GM21825 (cell line): ENCODE measurements around the gene SLIRP.
"Not testable (repeated sequence)": the region's sequence is repeated elsewhere in the genome, so short reads cannot be mapped to it uniquely, and the experiment has no call there.

Experiments
- ATAC-seq: cut with Tn5 transposase; IDR thresholded peaks from one replicate; pipeline ENCODE4 v1.9.1; 2021; ENCODE audit warnings: mild to moderate bottlenecking, moderate library complexity; ENCODE audit not compliant: unreplicated experiment

The SLIRP gene

DNA sequence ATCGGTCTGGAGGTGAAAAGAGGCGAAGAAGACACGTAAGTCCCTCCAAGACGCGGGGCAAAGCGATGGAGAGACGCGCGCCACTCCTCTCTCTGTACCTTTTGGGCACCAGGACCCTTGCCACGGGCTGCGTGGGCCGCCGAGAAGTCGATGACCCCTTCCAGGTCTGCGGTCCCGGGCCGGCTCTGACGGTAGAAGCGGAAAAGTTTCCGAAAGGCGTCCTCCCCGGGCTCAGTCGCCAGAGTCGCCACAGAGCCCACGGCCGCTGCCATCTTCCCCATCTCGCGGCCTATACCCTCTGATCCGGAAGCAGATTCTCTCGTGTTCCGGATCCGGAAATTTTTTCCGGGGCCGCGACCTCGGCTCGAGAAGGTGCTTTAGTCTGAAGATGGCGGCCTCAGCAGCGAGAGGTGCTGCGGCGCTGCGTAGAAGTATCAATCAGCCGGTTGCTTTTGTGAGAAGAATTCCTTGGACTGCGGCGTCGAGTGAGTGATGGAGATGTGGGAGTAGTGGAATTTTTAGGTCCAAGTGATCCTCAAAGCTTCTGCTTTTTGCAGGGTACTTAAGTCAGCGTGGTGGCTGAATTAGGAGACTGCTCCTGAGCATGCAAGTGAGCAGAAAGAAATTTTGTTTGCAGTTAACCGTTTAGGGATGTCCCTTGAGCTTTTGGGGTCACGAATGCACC is at the start of gene SLIRP, which contains the start of gene ALKBH1:
Gene SLIRP (plus strand): TSS at position 380 of the 685 bp plus-strand sequence. CDS start 9 bp downstream, at position 389.
Gene ALKBH1 (minus strand): TSS at position 300 of the 685 bp plus-strand sequence. CDS start 19 bp downstream, at position 281.
- ATAC-seq = peak; percentile 95

DNA sequence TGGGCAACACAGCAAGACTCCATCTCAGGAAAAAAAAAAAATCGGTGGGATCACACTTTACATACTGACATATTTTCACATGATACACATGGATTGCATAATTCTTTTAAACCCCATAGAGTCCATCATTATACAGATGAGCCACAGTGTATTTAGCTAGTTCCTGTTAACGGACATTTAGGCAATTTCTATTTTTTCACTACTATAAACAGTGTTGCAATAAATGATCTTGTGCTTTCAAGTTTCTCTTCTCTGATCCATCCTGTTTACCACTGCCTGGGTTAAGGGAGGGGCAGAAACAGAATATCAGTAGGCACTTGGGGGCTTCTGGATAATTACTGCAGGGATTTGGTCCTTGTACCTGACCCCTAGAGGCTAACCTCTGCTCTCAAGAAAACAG is 48.1 kb upstream of the SLIRP start:
- ATAC-seq = no peak

DNA sequence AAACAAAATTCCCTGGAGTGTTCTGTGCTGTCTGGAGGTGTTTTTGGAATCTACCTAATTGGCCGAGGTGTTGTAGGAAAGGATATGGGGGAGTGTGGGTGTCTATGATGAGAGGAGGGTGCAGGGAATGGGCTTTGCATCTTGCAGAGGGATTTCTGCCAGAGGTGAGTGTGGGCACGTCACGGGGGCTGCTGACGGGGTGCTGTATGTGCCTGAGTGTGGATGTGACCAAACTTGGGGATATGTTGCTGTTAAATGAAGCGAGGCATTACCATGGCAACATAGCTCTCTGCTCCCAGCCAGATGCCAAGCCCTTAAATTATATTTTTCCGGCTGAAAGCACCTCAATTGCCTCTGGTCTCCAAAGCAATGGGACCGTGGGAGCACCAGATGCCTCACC is 47.1 kb upstream of the SLIRP start:
- ATAC-seq = no peak

DNA sequence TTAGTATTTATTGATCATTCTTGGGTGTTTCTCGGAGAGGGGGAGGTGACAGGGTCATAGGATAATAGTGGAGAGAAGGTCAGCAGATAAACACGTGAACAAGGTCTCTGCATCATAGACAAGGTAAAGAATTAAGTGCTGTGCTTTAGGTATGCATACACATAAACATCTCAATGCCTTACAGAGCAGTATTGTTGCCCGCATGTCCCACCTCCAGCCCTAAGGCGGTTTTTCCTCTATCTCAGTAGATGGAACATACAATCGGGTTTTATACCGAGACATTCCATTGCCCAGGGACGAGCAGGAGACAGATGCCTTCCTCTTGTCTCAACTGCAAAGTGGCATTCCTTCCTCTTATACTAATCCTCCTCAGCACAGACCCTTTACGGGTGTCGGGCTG is 46.3 kb upstream of the SLIRP start:
- ATAC-seq = not testable (repeated sequence)

DNA sequence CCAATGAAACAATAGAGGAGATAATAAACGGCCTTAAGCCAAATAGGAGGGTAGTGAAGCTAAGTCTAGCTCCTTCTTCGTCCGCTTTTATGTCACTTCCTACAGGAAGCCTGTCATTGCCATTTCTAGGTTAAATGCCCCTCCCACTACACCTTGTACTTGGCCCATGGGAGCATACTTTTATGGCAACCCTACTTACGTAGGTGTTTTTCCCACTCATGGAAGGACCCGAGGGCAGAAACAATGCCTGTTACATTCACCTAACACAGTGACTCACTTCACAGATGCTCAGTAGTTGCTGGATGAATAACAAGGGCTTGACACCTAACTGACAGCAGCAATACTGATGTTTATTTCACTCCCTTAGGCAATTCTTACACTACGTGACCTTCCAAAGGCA is 44.6 kb upstream of the SLIRP start:
- ATAC-seq = no peak

DNA sequence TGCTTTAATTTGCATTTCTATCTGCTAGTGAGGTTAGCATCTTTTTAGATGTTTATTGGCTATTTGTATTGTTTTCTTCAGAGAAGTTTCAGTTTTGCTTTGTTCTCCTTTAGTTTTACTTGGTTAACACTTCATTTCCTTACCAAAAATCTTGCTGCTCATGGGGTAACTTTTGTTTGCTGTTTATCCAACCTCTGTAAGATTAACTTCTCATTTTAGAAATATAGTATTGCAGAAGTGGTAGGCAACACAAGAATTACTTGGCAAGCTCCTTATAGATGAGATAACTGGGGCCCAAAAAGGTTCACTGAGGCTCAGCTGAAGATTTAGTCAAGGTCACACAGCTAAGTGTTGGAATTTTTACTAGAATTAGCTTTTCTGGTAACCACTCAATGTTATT is 40.6 kb upstream of the SLIRP start:
- ATAC-seq = no peak

DNA sequence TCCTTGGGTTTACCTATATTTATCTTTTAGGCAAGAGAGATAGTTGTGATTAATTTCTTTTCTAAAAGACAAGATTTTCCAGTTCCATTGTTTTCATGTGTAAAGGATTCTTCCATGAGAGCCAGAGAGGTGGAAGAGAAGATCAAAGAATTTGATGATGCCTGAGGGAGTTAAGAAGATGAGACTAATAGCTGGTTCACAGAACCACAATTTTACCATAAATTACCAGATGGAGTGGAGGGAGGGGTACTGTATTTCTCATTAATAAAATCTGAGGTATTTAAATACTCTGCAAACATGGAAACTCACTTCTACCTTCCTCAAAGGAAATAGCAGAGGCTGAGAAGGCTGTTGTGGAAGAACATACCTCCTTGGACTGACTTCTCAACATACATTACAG is 34.7 kb upstream of the SLIRP start:
- no peak for ATAC-seq

DNA sequence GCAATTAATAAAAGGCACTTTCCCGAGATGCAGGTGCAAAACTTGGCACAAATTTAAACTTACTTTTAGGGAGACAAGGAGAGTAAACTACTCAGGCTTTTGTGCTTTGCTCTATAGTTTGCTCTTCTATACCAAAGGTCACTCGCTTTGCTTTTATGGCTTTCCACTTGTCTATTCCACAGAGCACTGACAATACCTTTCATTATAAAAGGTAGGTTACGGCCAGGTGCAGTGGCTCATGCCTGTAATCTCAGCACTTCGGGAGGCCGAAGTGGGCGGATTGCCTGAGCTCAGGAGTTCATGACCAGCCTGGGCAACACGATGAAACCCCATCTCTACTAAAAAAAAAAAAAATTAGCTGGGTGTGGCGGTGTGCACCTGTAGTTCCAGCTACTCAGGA is 33.0 kb upstream of the SLIRP start:
- ATAC-seq = no peak

DNA sequence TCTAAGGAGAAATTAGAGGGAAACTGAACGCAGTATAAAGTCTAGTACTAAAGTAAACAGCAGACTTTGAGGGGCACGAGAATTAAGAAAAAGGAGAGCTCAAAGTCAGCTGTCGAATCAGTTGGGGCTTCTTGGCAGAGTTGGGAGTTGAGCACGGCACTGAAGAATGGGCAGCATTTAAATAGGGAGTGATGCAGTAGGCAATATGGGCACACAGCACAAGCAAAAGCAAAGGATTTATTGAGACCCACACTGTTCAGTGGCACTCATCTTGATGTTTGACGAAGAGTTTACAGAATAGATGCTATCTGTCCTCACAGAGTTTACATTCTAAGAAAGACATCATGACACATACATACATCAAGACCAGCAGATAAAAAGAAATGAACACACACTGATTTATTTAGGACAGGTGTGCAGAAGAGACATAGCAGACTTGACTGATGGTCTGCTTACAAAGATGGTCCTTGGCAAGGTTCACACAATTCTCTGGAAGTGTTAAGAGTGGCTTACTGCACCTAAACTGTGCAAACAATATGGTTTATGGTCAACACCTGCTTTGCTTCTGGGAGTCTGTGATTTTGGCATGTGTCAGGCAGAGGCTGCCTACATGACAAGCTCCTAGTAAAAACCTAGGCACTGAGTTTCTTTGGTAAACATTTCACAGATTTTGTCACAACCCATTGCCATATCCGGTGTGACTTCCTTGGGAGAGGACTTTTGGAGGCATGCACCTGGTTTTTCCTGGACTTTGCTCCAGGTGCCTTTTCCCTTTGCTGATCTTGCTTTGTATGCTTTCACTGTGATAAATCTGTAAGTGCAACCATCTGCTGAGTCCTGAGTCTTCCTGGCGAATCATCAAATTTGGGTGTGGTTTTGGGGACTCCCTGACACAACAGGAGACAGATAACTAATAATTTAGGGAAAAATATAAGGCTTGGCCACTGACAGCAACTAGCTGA is 26.4 kb upstream of the SLIRP start:
- no peak for ATAC-seq

DNA sequence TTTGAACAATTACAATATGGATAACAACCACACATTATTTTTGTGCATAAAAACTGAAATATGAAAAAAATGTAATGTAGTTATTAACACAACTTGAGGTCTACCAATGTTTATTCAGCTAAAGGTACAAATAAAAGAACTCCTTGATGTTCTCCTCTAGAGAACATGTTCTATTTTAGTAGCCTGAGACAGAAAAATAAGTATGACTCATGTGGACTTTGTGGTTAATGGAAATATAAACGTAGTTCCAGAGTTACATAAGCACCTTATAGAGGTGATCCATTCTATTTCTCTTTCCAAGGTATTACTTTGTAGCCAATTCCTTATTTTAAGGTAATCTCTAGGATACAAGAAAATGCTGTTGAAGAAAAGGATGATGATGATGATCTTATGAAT is 25.7 kb upstream of the SLIRP start:
- ATAC-seq = no peak

DNA sequence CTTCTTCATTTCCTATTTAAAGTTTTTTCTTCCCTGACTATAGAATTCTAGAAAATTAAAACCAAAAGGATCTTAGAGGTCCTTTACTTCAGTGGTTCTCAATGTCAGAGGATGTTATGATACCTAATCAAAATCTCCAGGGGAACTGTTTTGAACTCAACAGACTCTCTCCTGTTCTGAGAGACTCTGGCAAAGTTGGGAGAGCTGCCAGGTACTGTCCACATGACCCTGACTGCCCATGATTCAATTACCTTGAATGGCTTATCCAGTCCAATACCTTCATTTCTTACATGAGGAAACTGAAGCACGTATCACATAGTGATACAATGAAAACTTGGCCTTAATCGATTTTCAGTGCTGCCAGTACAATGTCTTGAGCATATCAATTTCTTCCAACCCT is 16.6 kb upstream of the SLIRP start:
- no peak for ATAC-seq

DNA sequence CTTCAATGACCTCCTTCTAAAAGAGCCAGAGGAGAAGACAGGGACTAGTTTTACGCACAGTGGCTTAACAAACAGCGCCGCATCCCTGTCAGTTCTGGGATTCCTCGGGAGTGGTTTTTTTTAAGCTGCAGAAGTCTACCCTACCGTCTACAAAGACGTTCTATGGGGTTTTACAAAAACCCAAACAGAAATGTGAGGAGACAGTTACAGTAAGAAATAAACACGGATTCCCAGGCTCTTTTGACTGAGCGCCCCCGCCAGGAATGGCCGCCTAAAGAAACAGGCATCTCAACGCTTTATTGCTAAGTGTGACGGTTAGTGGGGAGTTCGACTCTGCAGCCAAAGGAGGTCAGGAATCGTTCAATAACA is 564 bp upstream of the SLIRP start:
- ATAC-seq = peak; percentile 16

DNA sequence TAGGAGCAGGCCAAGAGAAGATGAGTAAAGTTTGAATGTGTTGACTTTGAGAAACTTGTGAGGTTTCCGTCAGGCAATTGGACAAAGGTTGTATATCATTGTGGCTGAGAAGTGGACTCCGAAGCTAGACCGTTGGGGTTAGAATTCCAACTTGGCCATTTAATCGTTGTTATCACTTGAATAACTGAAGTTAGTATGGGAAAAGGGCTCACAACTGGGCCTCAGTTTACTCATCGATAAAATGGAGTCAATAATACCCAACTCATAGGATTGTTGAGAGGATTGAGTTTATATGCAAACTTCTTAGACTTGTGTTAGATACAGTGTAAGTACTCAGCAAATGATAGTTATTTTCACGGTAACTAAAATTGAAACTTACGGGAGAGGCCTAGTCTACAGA is 846 bp downstream of the SLIRP start:
- ATAC-seq = no peak

DNA sequence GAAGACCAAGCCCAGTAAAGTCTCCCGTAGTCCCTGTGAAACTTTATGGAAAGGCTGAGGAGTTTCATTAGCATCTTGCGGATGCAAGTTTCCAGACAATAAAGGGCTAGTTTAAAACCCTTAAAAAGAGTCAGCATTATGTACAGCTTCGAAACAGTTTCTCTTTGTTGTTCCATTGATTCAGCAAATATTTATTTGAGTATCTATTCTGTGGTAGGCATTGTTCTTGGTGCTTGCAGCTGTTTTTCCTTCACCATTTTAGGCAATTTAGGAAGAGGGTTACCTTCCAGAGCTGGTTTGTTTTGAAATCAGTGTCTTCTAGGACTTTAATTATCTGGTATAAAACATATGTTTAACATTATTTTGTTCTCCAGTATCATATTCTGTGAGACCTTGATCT is 1.5 kb downstream of the SLIRP start:
- no peak for ATAC-seq

DNA sequence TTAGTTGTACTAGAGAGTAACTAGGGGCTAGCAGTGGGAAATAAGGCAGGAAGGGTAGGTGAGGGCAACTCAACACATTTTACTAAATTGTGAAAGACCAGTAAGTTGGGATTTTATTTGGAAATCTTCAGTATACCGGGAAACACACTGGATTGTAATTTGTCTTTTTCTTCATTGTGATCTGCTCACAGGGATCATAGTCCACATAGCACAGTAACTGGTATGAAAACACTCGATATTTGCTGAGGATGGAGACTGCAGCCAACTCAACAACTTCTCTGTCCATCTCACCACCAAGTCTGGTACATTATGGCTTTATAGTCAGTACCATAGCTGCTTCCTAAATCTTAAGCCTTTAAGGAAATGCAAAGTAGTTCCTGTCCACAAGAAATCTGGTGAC is 2.5 kb downstream of the SLIRP start:
- ATAC-seq = no peak

DNA sequence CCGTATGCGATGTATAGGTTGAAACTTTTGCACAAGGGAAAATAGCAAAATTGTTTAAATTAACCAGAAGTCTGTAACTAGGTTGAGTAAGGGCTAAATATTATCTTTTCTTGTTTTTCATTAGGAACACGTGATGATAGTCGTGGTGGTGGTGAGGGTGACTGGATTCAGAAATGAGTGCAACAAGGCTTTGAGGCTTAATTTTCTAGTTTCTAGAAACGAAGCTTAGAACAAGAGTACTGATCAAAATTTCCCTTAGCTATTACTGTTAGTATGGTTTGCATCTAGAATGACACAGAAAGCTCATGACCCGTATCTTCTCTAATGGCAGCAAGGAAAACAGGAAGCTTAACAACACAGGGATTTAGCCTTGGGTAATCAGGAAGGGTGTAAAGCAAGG is 7.0 kb downstream of the SLIRP start:
- ATAC-seq = no peak

DNA sequence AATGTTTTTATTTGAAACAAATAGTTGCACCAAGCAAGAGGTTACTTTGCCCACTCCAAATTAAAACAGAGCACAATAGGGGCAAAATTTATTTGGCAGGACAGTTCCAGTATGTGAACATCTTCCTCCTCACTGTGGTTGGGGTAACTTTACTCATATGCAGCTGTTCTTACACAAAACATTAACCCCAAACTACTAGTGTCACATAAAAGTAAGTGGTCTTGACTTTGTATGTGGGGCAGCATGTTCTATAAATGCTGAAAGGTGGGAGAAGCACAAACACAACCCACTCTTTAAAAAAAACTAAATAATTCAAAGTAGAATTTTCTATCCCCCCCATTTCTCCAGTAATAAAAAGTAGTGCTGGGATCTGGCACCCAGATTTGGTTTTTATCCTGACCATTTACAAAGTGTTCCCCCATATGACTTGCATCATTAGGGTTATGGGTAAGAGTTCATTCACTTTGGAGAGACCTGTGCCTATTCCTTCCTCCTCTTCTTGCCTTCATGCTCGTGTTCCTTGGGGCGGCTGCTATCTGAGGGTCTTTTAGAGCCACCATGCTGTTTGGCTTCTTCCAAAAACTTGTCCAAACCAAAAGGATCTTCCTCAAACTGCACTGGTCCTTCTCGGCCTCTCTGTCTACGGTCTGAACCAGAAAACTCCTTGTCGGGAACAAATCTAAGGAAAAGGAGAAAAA is 9.9 kb downstream of the SLIRP start:
- no peak for ATAC-seq

DNA sequence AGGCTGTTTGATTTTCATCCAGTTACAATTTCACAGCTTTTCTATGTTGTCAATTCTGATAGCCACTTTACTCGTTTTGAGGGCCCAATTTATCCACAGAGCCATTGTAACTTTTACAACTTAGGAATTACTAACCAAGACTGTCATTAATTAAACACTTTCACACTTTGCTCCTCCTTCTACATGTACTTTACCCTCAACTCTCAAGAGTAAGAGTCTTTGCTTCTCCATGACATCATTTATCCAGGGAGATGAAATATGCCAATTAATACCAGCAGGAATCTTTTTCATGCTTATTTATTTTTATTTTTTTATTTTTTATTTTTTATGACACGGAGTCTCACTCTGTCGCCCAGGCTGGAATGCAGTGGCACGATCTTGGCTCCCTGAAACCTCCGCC is 13.5 kb downstream of the SLIRP start:
- ATAC-seq = no peak

DNA sequence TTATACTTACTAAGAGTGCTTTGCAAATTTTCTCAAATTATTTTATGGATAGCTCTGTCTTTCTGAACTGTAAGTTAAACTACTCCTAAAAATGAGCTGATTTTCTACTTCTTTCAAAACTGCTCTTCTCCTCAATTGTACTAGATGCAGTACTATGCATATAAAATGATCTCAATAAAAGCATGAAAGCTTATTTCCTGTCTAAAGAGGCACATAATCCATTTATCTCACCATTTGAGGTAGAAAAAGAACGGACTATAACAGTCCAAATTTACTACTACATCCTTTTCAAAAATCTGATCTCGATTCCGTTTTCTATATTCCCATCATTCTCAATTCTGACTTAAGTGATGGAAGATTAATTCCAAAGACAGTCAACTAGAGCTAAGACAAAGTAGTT is 14.4 kb downstream of the SLIRP start:
- no peak for ATAC-seq

DNA sequence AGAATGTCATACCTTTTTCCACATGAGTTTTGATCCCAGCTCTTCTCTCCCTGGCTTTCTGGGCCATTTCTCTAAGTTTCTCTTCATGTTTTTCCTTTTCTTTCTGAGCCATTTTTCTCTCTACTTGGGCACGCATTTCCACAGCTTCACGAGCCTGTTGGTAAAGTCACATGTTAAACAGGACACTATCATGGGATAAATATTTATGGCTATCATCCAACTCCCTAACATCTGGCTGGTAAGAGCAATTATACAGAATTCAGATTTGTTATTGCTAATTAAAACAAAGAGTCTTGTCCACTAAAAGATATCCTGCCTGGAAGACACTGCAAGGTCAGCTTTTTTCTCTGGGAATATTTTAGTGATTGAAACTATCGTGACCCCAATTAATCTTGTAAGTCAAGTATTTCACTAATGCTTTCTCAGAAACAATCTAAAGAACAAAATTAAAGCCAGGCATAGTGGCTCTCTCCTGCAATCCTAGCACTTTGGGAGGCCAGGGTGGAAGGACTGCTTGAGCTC is 23.1 kb downstream of the SLIRP start:
- no peak for ATAC-seq

DNA sequence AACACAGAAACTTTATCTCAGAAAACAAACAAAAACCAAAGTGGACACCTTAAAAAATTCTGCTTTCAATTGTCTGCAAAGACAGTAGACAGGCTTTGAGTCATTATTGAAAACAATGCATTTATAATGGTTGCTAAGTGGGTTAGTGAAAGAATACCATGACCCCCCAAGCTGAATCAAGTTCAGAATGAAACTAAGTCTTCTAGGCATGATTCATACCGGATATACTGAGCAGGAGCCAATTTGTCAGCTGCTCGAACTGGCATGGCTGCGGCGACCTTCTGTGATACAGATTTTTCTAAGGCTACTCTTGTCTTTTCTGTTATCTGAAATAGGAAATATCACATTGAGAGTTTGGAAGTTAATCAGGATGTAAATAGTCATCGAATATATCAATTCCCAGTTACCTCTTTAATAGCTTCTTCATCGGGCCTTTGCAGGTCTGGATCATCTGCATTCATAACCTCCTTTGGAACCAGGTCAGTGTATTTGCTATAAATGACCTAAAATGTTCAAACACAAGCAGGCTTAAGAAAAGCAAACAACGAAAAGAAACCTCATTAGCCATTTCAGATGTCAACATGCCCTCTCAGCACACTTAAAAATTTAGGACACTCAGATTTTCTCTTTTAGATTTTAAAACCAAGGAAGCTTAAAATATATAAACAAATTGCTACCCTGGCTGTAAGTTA is 30.8 kb downstream of the SLIRP start:
- ATAC-seq = no peak
